ENCODE measurements around the gene MUC6. TPM values are rescaled to one million over a fixed set of nuclear protein-coding genes. Genes with fewer than 3 reads are reported as not detected.

Gene MUC6
- polyA plus RNA-seq, 1 donor = 26.8 TPM

- DNase-seq = no peak
These were observed 37.3 kb upstream of the MUC6 start for GRCh38 chr11:1073851-1074243.

DNA sequence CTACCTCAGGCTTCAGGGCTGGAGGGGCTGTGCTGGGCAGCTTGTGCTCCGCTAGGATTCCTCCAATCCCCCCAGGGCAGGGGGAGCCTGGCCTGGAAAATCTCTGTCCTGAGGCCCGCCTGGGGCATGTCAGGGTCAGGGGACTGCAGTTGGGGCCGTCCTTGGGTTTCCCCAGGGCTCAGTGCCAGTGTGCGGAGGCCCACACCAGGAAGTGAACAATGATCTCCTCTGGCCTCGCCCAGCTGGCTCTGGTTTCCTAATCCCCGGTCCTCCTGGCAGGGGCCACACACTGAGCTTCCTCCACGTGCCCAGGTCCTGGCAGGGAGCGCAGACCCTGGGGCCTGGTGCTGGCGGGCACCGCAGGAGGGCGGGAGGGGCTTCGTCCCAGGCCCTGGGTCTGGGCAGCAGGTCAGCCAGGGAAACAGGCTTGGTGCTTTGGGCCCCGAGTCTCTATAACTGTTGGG lies 36.8 kb upstream of the MUC6 start:
- DNase-seq = no peak

- DNase-seq = no peak
These were observed 36.3 kb upstream of the MUC6 start for GRCh38 chr11:1072821-1073231.

DNA sequence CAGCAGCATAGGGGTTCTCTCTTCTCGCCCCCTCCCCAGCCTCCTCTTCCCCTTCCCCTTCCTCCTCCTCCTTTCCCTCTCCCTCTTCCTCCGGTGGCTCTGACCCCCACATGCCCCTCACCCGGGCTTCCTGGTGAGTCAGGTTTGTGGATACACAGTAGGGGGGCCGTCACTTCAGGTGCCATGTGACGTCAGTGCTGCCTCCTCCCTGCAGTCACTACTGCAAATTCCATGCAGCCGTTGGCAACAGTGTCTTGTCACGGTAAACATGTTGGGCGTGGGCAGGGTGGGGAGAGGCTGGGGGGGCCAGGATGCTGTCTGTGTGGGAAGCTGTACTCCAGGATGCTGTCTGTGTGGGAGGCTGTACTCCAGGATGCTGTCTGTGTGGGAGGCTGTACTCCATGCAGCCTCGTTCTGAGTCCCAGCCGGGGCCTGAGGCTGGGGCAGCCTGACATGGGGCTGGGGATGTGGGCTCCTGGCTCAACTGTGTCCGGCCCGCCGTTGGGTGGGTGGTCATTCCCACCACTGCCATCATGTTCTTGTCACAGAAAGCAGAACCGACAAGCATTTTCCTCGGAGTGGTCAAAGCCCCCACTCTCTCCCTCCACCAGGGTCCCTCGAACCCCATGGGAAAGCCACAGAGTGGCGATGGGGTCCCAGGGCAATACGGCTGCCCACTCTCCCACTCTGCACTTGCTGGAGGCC lies 35.8 kb upstream of the MUC6 start:
- peak; percentile 38 for DNase-seq

GRCh38 chr11:1071571-1072115 lies 35.1 kb upstream of the MUC6 start:
- DNase-seq = no peak

DNA sequence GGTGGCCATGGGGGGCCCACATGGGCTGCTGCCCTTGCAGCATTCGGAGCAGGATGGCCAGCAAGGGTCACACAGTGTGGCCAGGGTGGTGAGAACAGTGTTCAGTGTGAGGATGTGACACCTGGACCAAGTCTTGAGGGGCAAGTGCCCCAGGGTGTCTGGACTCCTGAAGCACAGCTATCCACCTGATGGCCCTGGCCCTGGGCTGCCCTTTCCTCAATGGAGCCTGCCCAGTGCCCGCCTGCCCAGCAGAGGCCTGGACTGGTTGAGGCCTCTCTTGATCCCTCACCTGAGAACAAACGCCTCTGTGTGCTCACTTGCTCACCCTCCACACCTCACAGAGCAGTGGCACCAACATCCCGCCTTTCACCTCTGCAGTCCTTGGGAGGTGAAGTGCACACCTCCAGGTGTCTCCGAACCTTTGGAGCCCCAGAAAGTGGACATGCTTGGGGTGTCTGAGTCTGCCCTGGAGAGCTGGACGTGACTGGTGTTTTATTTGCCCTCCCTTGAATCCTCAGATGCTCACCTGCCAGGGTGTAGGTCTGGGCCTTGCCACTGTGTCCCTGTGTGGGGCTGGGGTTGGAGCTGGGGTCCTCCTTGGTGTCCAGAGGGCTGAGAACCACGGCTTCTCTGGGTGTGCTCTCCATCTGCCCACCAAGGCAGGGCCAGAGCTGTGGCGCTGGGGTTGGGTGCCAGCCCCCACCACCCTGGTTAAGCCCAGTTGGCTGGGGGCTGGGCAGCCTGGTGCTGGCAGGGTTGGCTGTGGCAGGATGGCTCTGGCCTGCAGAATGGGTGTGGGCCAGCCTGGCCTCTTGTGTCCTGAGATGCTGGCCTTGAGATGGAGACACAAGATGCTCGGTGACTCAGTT lies 34.3 kb upstream of the MUC6 start:
- DNase-seq = no peak

GRCh38 chr11:1069740-1070139 lies 33.2 kb upstream of the MUC6 start:
- DNase-seq = no peak

DNA sequence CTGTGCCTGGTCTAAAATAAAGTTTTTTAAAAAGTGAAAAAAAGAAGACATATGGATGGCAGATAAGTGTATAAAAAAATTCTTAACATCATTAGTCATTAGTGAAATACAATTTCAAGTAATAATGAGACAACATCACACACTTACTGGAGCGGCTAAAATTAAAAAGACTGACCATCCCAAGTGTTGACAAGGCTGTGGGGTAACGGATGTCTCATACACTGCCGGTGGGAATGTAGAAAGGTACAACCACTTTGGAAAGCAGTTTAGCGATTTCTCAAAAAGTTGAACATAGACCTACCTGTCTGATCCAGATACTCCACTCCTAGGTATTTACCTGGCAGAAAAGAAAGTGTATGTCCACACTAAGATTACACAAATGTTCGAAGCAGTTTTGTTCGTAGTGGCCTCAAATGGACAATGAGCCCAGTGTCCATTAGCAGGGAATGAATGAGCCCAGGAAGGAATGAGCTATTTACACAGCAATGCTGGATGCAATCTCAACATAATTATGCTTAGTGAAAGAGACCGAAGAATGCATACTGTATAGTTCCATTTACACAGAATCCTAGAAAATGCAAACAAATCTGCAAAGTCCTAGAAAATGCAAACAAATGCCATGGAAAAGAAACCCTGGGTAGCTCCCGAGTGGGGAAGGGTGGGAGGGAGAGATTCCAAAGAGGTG lies 31.4 kb upstream of the MUC6 start:
- DNase-seq = no peak

DNA sequence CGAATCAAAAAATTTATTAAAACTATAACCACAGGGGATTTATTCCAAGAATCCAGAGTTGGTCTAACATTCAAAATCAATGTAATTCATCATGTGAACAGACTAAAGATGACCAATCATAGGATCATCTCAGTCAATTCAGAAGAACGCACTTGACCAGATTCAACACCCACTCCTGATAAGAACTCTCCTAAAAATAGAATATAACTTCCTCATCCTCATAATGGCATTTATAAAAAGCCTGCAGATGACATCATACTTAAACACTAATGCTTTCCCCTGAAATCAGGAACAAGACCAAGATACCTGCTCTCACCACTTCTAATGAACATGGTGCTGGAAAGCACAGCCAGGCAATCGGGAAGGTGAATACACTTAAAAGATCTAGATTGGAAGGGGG lies 27.6 kb upstream of the MUC6 start:
- DNase-seq = no peak

- DNase-seq = no peak
These were observed 25.7 kb upstream of the MUC6 start for GRCh38 chr11:1062075-1062820.

DNA sequence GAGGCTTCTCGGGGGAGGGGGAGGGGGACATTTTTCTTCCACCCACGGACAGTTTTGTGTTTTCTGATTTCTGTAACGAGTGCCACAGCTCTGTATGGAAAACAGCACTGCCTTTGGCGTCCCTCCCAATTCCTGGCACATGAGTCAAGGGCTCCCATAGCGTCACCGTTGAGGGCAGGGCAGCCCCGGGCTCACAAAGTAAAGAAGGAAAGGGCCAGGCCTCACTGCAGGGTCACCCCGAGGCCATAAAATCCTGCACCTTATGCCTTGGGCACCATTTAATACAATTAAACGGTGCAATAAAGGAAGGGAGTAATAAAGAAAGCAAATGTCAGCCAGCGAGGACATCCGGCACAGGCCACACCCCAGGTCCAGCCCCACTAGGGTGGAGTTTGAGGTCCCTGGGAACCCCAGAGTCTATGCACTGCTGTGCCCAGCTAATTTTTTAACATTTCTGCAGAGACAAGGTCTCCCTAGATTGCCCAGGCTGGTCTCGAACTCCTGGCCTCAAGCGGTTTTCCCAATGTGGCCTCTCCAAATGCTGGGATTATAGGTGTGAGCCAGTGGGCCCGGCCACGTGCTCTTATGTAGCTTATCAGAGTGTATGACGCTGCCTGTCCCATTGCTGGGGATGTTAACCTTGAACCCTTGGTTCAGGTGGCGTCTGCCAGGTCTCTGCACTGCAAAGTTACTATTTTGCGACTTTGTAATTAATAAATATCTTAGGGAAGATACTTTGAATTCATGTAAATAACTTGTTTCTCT lies 24.5 kb upstream of the MUC6 start:
- no peak for DNase-seq

DNA sequence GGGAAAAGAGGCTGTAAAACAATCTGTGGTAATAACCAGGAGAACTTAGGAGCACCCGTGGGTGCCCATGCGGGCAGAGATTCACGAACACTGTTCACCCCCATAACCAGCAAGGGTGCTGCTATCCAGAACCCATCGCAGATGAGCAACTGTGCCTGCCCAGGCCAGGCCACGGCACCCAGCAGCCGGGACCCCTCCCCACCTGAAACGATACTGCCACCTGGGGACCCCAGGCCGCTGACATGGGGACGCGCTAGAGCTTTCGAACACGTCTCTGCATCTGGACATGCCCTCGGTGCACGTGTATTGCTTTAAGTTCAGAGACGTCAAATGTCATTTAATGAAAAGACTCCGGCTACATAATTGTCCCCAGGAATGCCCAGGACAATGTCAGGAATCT lies 23.9 kb upstream of the MUC6 start:
- DNase-seq = no peak

- DNase-seq = no peak
These were observed 23.2 kb upstream of the MUC6 start for GRCh38 chr11:1059759-1060158.

DNA sequence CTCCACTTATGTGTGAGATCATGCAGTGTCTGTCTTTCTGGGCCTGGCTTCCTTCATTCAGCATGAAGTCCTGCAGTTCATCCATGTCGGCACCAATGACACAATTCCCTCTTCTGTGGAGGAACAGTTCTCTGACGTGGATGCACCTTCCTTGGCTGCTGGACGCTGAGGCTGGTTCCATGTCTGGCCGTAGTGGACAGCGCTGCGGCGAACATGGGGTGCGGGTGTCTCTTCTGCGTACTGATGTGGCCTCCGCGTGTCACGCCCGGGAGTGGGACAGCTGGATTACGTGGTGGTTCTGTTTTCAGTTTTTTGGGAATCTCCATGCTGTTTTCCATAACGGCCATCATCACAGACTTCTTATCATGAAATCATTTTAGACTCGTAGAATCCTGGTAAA lies 21.3 kb upstream of the MUC6 start:
- no peak for DNase-seq

DNA sequence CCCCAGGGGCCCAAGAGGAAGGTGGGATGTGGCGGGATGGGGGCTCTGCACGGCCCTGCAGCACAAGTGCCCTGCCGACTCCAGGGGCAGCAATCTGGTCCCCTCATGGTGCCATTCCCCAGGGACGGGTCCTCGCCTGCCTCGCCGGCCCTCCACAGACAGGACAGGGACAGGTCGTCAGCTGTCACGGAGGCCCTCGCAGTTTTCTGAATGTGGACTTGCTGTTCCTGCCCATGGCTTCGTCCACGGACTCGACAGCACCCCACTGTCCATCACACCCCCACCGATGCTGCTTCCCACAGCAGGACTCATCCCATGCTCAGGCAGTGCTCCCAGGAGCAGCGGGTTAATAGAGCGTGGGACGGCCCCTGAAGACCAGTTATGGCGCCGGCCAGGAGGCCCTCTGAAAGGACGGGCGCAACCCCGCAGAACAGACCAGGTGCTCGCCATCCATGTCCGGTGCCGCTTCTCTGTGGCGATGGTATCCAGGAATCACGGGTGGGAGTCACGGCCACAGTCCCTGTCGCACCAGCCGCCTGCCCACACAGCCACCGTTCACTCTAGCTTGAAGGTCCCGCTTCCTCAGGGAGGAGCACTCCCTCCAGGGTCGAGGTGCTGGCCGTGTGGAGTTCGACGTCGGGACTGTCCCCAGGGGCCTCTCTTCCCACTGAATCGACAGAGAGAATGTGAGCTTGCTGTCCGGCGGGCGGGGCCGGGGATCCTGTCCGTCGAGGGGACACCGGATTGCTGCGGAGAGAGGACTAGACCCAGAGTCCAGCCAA lies 19.7 kb upstream of the MUC6 start:
- no peak for DNase-seq

GRCh38 chr11:1055109-1055703 lies 18.7 kb upstream of the MUC6 start:
- DNase-seq = no peak

DNA sequence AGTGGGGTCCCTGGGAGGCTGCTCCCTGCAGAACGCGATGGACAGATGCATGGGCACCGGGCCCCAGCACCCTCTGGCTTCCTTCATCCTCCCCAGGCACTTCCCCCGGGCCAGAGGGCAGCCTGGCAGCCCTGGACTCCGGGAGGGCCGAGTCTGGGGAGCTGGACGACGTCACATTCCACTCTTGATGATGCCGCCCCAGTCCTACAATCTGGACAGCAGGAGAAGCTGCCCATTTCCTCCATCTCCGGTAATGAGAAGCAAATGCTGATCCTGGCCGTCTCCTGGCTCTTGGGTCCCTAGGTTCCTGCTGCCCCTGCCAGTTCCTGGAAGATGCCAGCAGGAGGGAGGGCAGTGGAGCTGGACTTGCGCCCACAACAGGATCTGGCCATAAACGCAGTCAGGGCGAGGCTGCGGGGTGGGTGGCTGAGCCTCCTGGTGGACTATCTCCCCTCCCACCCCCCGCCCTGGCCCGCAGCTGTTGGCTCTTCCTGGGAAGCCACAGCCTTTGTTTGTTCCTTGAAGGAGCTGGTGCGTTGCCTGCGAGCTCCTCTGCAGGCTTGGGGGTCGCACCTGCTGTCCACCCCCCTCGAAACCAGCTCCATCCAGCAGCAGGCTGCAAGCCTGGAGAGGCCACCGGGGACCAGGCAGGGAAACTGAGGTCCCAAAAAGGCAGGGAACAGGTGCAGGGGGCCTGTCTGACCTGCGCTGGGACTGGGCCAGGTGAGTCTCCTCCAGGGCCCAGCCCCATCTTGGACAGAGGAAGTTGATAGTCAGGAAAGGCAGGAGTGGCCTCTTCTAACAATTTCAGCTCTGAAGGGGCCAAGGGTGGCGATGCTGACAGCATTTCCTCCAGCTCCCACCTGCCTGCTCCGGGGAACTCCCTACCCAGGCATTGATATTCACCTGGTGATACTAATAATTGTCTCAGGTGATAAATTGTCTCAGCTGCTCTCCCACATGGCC lies 17.9 kb upstream of the MUC6 start:
- DNase-seq = no peak

GRCh38 chr11:1053121-1053901 lies 16.8 kb upstream of the MUC6 start:
- no peak for DNase-seq
